ACC112 (cell line): ENCODE data around the gene ZPR1.

ENCODE experiments used
- H2AFZ ChIP-seq: fragments of 200-600 bp; sonication (generic); one replicate; pipeline ENCODE4 v1.6.0; 2017; ENCODE audit warnings: antibody characterized with exemption, low read length; ENCODE audit not compliant: unreplicated experiment
- H3K27ac ChIP-seq: fragments of 200-600 bp; sonication (generic); 2 replicates; pipeline ENCODE4 v1.5.1; 2014; ENCODE audit warnings: low read depth, mild to moderate bottlenecking, antibody characterized with exemption, low read length, moderate library complexity
- H3K27me3 ChIP-seq: fragments of 200-600 bp; sonication (generic); 2 replicates; pipeline ENCODE4 v1.6.1; 2014; ENCODE audit warnings: mild to moderate bottlenecking, antibody characterized with exemption, low read length, moderate library complexity, mixed read lengths; ENCODE audit not compliant: insufficient read depth
- H3K36me3 ChIP-seq: fragments of 200-600 bp; sonication (generic); 2 replicates; pipeline ENCODE4 v1.6.1; 2016; ENCODE audit warnings: mild to moderate bottlenecking, antibody characterized with exemption, low read length, moderate library complexity, mixed read lengths; ENCODE audit not compliant: insufficient read depth
- H3K4me1 ChIP-seq: fragments of 200-600 bp; sonication (generic); one replicate; pipeline ENCODE4 v1.6.1; 2016; ENCODE audit warnings: low read length, mixed read lengths; ENCODE audit not compliant: insufficient read depth, unreplicated experiment, control insufficient read depth
- H3K4me3 ChIP-seq: fragments of 200-600 bp; sonication (generic); 2 replicates; pipeline ENCODE4 v1.5.1; 2014; ENCODE audit warnings: mild to moderate bottlenecking, low read depth, low read length
- H3K79me2 ChIP-seq: fragments of 200-600 bp; sonication (generic); one replicate; pipeline ENCODE4 v1.6.0; 2016; ENCODE audit warnings: low read length; ENCODE audit not compliant: control insufficient read depth, unreplicated experiment, insufficient read depth

ZPR1 gene

DNA sequence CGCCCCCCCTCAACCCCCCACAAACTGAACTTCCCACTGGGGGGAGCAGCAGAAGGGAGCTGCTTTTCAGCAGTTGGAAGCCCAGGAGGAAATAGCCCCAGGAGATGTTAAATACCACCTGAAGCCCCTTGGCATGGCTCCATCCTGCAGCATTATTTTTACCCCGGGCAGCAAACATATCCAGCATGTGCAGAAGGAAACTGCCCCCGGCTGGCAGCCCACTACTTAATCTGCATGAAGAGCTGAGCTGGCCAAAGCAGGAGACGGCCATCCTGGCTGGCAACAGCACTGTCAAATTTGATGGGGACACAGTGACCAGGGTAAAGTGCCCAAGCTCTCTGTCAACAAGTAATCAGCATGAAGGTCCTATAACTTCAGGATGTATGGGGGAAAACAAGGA, 47.1 kb downstream of the ZPR1 start:
- H3K27ac ChIP-seq: no peak overlapping the region
- peaks cover 12% of the 10 kb centered on the region for H3K4me1 ChIP-seq
- H3K27me3 ChIP-seq: no peaks in the 10 kb centered on the region
- no peaks in the 10 kb centered on the region for H3K36me3 ChIP-seq
- no peak overlapping the region for H3K4me3 ChIP-seq
- H3K79me2 ChIP-seq: no peaks in the 10 kb centered on the region
- no peak overlapping the region for H2AFZ ChIP-seq

DNA sequence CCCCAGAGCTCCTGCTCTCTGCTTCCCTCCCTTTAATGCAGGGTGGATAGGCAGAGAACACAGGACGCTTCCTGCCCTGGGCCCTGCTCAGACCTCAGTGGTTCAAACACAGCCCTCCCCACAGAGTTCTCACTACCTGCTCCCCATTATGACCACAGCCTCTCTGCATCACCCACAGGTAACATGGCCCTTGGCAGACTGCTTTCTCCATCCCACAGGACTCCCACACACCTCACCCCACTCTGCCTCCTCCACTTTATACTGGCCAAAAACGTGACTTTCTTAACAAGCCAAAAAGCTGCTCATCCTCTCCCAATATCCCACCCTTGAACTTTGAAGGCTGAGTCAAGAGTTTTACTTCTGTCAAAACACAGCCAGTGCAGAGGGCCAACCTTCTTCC, 48.8 kb downstream of the ZPR1 start:
- Histone ChIP-seq H2AFZ (no peak overlapping the region), H3K4me3 (no peak overlapping the region), H3K27me3 (no peaks in the 10 kb centered on the region), H3K79me2 (no peaks in the 10 kb centered on the region), H3K36me3 (no peaks in the 10 kb centered on the region), H3K27ac (no peak overlapping the region), H3K4me1 (peaks cover 12% of the 10 kb centered on the region)

DNA sequence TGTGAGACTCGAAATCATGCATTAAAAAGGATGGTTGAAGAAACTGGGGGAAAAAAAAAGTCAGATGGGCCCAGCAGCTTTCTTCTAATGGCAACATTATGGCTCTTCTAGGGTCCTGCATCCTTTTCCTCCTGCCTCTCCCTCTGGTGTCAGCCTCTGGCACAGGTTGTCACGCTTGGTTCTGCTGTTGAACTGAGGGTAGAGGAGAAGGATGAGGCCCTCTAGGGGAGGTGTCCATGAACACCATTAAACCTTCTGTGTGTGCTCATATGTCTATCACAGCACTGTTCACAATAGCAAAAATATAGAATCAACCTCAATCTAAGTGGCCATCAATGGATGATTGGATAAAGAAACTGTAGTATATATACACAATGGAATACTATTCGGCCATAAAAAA, 51.1 kb downstream of the ZPR1 start:
- H3K79me2 ChIP-seq: no peaks in the 10 kb centered on the region
- peaks cover 3% of the 10 kb centered on the region for H3K4me1 ChIP-seq
- no peak overlapping the region for H2AFZ ChIP-seq
- H3K4me3 ChIP-seq: no peak overlapping the region
- no peak overlapping the region for H3K27ac ChIP-seq
- no peaks in the 10 kb centered on the region for H3K27me3 ChIP-seq
- H3K36me3 ChIP-seq: no peaks in the 10 kb centered on the region

DNA sequence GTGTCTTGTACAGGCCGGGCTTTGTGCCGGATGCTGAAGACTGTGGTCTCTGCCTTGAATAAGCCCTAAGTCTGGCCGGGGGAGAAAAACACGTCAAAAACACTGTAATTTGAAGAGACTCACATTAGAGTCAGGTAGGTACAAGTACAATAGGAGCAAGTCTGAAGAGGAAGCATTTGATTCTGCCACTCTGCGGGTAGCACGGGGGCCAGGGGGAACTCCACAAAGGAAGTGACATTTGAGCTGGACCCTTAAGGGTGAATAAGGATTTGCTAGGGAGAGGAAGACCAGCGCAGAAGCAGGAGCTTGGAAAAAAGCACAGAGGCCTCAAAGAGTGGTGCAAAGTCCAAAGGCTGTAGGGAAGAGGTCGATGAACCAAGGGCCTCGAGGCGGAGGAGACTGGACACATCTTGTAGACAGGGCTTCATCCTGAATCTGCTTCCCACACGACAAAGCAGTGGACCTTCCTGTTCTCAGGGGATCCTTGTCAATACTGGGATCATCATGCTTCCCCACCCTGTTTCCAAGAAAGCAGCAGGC, 53.8 kb downstream of the ZPR1 start:
- Histone ChIP-seq H3K27me3 (no peaks in the 10 kb centered on the region), H3K27ac (no peak overlapping the region), H3K79me2 (no peaks in the 10 kb centered on the region), H3K36me3 (no peaks in the 10 kb centered on the region), H2AFZ (no peak overlapping the region), H3K4me3 (no peak overlapping the region), H3K4me1 (no peaks in the 10 kb centered on the region)

DNA sequence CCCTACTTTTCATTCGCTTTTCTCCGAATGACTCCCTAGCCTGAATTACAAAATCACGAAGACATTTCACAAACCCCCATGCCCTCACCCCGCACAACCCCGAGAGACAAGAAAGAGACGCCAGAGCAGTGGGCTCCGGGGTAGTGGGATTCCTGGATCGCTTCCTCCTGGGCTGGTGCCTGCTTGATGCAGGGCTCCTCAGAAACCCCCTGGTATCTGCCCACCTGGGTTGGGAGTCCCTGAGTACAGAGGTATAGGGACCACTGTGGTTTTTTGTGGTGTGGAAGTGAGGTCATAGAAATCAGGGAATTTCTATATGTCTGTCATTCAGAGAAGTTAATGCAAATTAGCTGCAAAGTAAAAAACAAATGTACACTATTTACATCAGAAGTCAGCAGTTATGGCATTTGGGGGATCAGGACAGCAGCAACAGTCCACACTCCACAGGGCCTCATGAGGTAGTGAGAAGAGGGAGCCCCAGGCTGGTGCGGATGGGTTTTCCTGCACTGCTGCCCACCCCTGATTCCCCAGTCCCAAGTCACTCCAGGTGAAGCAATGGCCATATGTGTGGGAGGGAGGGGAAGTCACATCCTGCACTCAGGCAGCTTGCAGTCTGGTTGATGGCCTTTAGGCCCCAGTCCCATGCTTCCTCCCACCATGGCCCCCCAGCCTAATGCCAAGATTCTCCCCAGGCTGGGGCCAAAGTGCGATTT, 54.6 kb downstream of the ZPR1 start:
- Histone ChIP-seq H3K27me3 (no peaks in the 10 kb centered on the region), H3K27ac (no peak overlapping the region), H3K36me3 (no peaks in the 10 kb centered on the region), H3K4me3 (no peak overlapping the region), H2AFZ (no peak overlapping the region), H3K4me1 (no peaks in the 10 kb centered on the region), H3K79me2 (no peaks in the 10 kb centered on the region)

DNA sequence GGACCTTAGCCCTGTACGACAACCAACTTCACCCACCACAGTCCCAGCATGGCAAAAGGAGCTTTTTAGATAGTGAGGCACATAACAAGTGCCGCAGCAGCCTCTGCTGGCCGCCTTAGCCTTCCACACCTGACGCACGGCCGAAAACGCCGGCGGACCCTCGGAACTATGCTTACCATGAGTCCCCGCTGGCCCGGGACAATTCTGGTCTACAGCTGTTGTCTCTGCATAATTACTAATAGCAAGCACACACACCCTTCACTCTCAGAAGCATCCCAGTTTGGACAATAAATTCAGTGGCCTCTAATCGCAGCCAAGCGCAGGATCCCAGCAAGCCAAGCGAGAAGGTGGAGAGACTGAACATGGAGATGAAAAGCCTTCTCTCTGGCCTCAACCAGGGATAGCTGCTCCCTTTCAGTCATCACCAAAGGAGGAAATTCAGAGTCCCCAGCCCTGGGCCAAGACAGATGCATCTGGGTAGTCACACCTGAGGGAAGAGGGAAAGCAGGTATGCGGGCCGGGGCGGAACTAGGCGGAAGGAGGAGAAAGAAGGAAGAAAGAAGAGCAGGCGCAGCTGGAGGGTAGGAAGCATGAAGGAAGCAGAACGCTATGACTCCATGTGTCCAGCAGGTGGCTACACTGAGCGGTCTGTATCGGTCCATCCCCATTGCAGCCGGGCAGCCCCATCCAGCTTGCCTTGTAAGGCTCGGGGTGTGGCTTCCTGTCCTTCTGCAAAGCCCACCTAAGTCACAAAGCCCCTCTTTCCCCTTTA, 55.4 kb downstream of the ZPR1 start:
- Histone ChIP-seq H3K27me3 (no peaks in the 10 kb centered on the region), H2AFZ (no peak overlapping the region), H3K27ac (no peak overlapping the region), H3K4me1 (no peaks in the 10 kb centered on the region), H3K4me3 (no peak overlapping the region), H3K79me2 (no peaks in the 10 kb centered on the region), H3K36me3 (no peaks in the 10 kb centered on the region)

DNA sequence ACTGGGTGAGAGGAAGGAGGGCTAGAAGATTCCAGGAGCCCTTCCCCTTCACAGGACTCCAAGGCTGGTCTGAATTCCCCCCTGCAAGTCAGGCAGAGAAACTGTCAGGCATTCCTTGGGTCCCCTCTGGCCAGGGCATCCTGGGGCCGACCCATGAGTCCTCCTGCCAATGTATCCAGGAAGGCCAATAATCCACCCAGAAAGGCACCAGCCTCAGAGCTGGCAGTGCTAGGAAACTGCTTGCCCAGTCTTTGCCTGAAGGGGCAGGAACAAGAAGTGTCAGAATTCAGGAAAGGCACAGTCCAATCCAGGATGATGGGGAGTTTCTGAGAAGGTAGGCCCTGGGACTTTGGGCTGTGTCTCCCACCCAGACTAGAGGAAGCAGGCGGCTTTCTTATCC, 56.0 kb downstream of the ZPR1 start:
- Histone ChIP-seq H3K4me1 (no peaks in the 10 kb centered on the region), H3K27me3 (no peaks in the 10 kb centered on the region), H3K79me2 (no peaks in the 10 kb centered on the region), H3K27ac (no peak overlapping the region), H2AFZ (no peak overlapping the region), H3K4me3 (no peak overlapping the region), H3K36me3 (no peaks in the 10 kb centered on the region)

DNA sequence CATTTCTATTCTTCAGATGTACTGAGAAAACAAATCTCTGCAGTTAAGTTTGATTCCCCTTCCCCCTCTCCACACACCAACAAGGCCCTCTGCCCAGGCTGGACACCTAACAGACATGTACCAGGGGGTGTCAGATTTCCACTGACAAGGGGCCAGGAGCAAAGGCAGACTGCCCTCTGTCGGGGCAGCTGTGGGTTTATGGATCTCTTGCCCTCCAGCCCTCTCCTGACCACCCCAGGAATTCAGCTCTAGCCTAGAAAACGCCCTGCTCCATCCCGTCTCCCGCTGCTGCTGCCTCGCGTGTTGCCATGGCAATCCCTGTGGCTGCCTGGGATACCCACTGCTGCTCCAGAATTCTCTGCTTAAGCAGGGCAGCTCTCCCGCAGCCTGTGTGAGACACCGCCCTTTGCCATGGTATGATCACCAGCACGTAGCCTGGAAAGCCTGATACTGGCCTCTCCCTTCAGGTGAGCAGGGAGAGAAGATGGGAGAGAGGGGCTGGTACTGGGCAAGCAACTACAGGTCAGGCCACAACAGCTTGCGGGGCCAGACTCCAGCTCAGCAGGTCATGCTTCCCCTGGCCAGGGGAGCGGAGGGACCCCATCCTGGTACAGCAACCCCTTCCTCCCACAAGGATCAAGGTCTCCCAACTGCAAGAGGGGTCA, 56.6 kb downstream of the ZPR1 start:
- Histone ChIP-seq H3K4me3 (no peak overlapping the region), H3K36me3 (no peaks in the 10 kb centered on the region), H3K4me1 (peaks cover 4% of the 10 kb centered on the region), H3K27ac (no peak overlapping the region), H3K27me3 (no peaks in the 10 kb centered on the region), H3K79me2 (no peaks in the 10 kb centered on the region), H2AFZ (no peak overlapping the region)

DNA sequence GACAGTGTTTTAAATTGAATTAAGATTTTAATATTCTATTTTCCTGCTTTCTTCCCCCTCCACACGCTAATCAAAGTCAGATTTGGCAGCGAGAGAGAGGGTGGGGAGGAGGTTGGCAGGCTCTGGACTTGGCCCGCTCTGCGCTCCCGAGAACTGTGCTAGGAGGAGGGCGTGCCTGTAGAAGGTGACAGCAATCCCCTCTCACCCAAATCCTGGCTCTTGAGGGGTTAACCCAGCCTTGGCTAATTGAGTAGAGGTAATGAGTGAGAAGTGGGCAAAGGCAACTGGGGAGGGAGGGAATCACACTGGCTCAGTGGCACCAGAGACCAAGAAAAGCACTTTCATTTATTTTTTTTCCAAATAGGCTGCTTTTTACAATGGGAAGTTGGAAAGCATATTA, 57.2 kb downstream of the ZPR1 start:
- Histone ChIP-seq H3K4me1 (peaks cover 11% of the 10 kb centered on the region), H3K79me2 (no peaks in the 10 kb centered on the region), H3K4me3 (no peak overlapping the region), H3K27me3 (no peaks in the 10 kb centered on the region), H3K27ac (no peak overlapping the region), H3K36me3 (no peaks in the 10 kb centered on the region), H2AFZ (no peak overlapping the region)

DNA sequence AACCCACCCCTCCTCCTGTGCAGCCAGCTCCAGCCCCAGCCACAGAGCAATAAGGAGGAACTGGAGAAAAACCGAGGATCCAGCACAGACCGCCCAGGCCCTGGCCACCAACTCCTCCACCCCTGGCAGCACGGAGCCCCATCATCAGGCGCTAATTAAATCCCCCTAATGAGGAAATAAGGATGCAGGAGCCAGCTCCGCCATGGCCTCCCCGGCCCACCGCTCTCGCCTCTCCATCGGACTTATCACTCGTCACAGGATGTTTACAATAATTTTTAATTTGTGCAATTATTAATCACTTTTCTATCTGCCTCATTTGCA, 57.6 kb downstream of the ZPR1 start:
- H3K36me3 ChIP-seq: no peaks in the 10 kb centered on the region
- no peaks in the 10 kb centered on the region for H3K79me2 ChIP-seq
- no peak overlapping the region for H3K27ac ChIP-seq
- H2AFZ ChIP-seq: no peak overlapping the region
- H3K4me3 ChIP-seq: no peak overlapping the region
- H3K4me1 ChIP-seq: peaks cover 14% of the 10 kb centered on the region
- H3K27me3 ChIP-seq: no peaks in the 10 kb centered on the region
